A549 (cell line): ENCODE results near the gene TEC. TPM values are rescaled to one million over a fixed set of nuclear protein-coding genes. Genes with fewer than 3 reads are reported as not detected.

Experiments
- ATAC-seq, 2 experiments: fragments of 200-7000 bp in 1 of 2; fragments of >200 bp in 1 of 2; cut with Nextera tagmentation in 1 of 2; cut with Tn5 transposase in 1 of 2; 3 replicates each; pipeline versions ENCODE4 v1.8.0 to v1.9.1; 2018 to 2020; ENCODE audit warnings: mild to moderate bottlenecking in 1 of 2, moderate library complexity in 1 of 2
- CTCF ChIA-PET: fragments of 300-600 bp; sonication (Branson Sonifier 250); formaldehyde crosslinking; extraction: SDS; loops from one replicate; lab custom pipeline; 2021; ENCODE audit warnings: antibody characterized with exemption, inconsistent platforms; lab: Yijun Ruan, JAX
- POLR2A ChIA-PET: fragments of 350-600 bp; formaldehyde crosslinking; extraction: SDS; loops from one replicate; lab custom pipeline; 2021; ENCODE audit warnings: antibody characterized with exemption, inconsistent platforms; lab: Yijun Ruan, JAX
- DNase-seq, 2 experiments: peaks; one replicate each; pipeline versions ENCODE4 v3.0.0 to v3.0.0-alpha.2; 2011 to 2016; ENCODE audit warnings: low read depth in 1 of 2, low spot score in 1 of 2
- FAIRE-seq: peaks from 2 replicates; lab custom pipeline; 2011; peaks lifted over from hg19 to GRCh38; lab: Jason Lieb, UNC
- H3K27ac ChIP-seq, 2 experiments: fragments of >200 bp; sonication (Bioruptor Twin); formaldehyde crosslinking; 3 replicates each; pipeline ENCODE4 v1.5.1; 2016 to 2017
- H3K4me1 ChIP-seq: fragments of >200 bp; sonication (Bioruptor Twin); formaldehyde crosslinking; 3 replicates; pipeline ENCODE4 v1.6.1; 2016
- H3K4me2 ChIP-seq: fragments of >200 bp; sonication (Bioruptor Twin); formaldehyde crosslinking; 3 replicates; pipeline ENCODE4 v1.6.1; 2016
- H3K4me3 ChIP-seq: fragments of >200 bp; sonication (Bioruptor Twin); formaldehyde crosslinking; 3 replicates; pipeline ENCODE4 v1.5.1; 2016
- H3K9me3 ChIP-seq: fragments of >200 bp; sonication (Bioruptor Twin); formaldehyde crosslinking; 3 replicates; pipeline ENCODE4 v1.6.1; 2016
- BHLHE40 ChIP-seq: IDR thresholded peaks from 2 replicates; pipeline ENCODE4 v1.6.1; 2012; ENCODE audit warnings: low read depth, low read length, inconsistent platforms
- CBX2 ChIP-seq: fragments of 200-600 bp; sonication (generic); IDR thresholded peaks from 2 replicates; pipeline ENCODE4 v1.6.1; 2016; ENCODE audit warnings: low read depth, mild to moderate bottlenecking, borderline replicate concordance
- E2F6 ChIP-seq: IDR thresholded peaks from 2 replicates; pipeline ENCODE4 v1.6.1; 2012; ENCODE audit warnings: low read depth, borderline replicate concordance
- EHF ChIP-seq: fragments of 250-450 bp; sonication (Bioruptor Pico); IDR thresholded peaks from 2 replicates; pipeline ENCODE4 v1.5.0; 2020; ENCODE audit warnings: mild to moderate bottlenecking
- ELK1 ChIP-seq: fragments of 150-350 bp; IDR thresholded peaks from 2 replicates; pipeline ENCODE4 v1.6.1; 2014; ENCODE audit warnings: low read depth, mild to moderate bottlenecking, low read length
- EP300 ChIP-seq, 2 experiments: fragments of >200 bp; sonication (Bioruptor Twin); formaldehyde crosslinking; IDR thresholded peaks; 2 replicates in 1 of 2; 3 replicates in 1 of 2; pipeline ENCODE4 v1.6.1; 2016 to 2017
- ESRRA ChIP-seq: fragments of 150-350 bp; IDR thresholded peaks from 2 replicates; pipeline ENCODE4 v1.6.1; 2014; ENCODE audit warnings: mild to moderate bottlenecking, low read length, borderline replicate concordance
- FOSB ChIP-seq: fragments of 250-450 bp; sonication (Bioruptor Pico); IDR thresholded peaks from 2 replicates; pipeline ENCODE4 v1.5.0; 2020; ENCODE audit warnings: mild to moderate bottlenecking, moderate library complexity
- FOSL2 ChIP-seq, 2 experiments: fragments of 450-650 bp in 1 of 2; fragments of >200 bp in 1 of 2; sonication (Bioruptor Twin) in 1 of 2; formaldehyde crosslinking; IDR thresholded peaks; 2 replicates each; pipeline versions ENCODE4 v1.5.0 to v1.6.1; 2016 to 2020; ENCODE audit warnings: mild to moderate bottlenecking in 1 of 2, moderate library complexity in 1 of 2
- HES2 ChIP-seq: fragments of >200 bp; sonication (Bioruptor Twin); formaldehyde crosslinking; IDR thresholded peaks from 2 replicates; pipeline ENCODE4 v1.6.1; 2016
- HMGXB4 ChIP-seq: fragments of 250-450 bp; sonication (Bioruptor Pico); IDR thresholded peaks from 2 replicates; pipeline ENCODE4 v1.5.0; 2021; ENCODE audit warnings: mild to moderate bottlenecking, moderate library complexity, borderline replicate concordance
- HOXB5 ChIP-seq: fragments of 250-450 bp; sonication (Bioruptor Pico); IDR thresholded peaks from 2 replicates; pipeline ENCODE4 v1.5.0; 2020; ENCODE audit warnings: mild to moderate bottlenecking, moderate library complexity
- JUNB ChIP-seq: fragments of >200 bp; sonication (Bioruptor Twin); formaldehyde crosslinking; IDR thresholded peaks from 2 replicates; pipeline ENCODE4 v1.6.1; 2016
- KDM1A ChIP-seq: fragments of 200-600 bp; sonication (generic); IDR thresholded peaks from 2 replicates; pipeline ENCODE4 v1.6.1; 2016; ENCODE audit warnings: low read depth, mild to moderate bottlenecking
- MAX ChIP-seq: IDR thresholded peaks from 2 replicates; pipeline ENCODE4 v1.6.1; 2012
- MAZ ChIP-seq: fragments of 150-350 bp; IDR thresholded peaks from 2 replicates; pipeline ENCODE4 v1.6.1; 2014; ENCODE audit warnings: antibody characterized with exemption, low read depth, low read length, borderline replicate concordance
- MYC ChIP-seq: IDR thresholded peaks from 2 replicates; pipeline ENCODE4 v1.6.1; 2012; ENCODE audit warnings: mild to moderate bottlenecking, inconsistent platforms, low read length, improper control_type of control experiment, borderline replicate concordance
- NR3C1 ChIP-seq: fragments of >200 bp; sonication (Bioruptor Twin); formaldehyde crosslinking; IDR thresholded peaks from 3 replicates; pipeline ENCODE4 v1.6.1; 2017
- PBX3 ChIP-seq: IDR thresholded peaks from 2 replicates; pipeline ENCODE4 v1.6.1; 2012
- RARB ChIP-seq: fragments of 250-450 bp; sonication (Bioruptor Pico); IDR thresholded peaks from 2 replicates; pipeline ENCODE4 v1.8.0; 2021; ENCODE audit warnings: mild to moderate bottlenecking, moderate library complexity
- RCOR1 ChIP-seq: fragments of 150-350 bp; IDR thresholded peaks from 2 replicates; pipeline ENCODE4 v1.6.1; 2014; ENCODE audit warnings: antibody characterized with exemption, low read length, low read depth
- SMC3 ChIP-seq: fragments of >200 bp; sonication (Bioruptor Twin); formaldehyde crosslinking; IDR thresholded peaks from 3 replicates; pipeline ENCODE4 v1.6.1; 2018; ENCODE audit warnings: inconsistent platforms
- SREBF2 ChIP-seq: fragments of 450-650 bp; IDR thresholded peaks from 2 replicates; pipeline ENCODE4 v1.6.1; 2014; ENCODE audit warnings: mild to moderate bottlenecking, moderate library complexity
- TFCP2L1 ChIP-seq: fragments of 250-450 bp; sonication (Bioruptor Pico); IDR thresholded peaks from 2 replicates; pipeline ENCODE4 v1.5.0; 2021; ENCODE audit warnings: mild to moderate bottlenecking
- TP53 ChIP-seq: fragments of 250-450 bp; sonication (Bioruptor Pico); IDR thresholded peaks from 2 replicates; pipeline ENCODE4 v1.5.0; 2021; ENCODE audit warnings: mild to moderate bottlenecking, moderate library complexity
- ZFP36 ChIP-seq: fragments of 450-650 bp; IDR thresholded peaks from 2 replicates; pipeline ENCODE4 v1.6.1; 2014; ENCODE audit warnings: borderline replicate concordance; ENCODE audit not compliant: partially characterized antibody
- ZSCAN20 ChIP-seq: fragments of 250-450 bp; sonication (Bioruptor Pico); IDR thresholded peaks from 2 replicates; pipeline ENCODE4 v1.8.0; 2022; ENCODE audit warnings: mild to moderate bottlenecking, moderate library complexity
- WGBS: methylation state at CpG from one replicate; pipeline ENCODE4 v1.1.6; 2017; ENCODE audit errors: missing lambda C conversion rate; 5-methylcytosine and 5-hydroxymethylcytosine counted together
- polyA plus RNA-seq, 4 experiments: library from polyadenylated mRNA; depleted of rRNA in 3 of 4; stranded (reverse); fragments of >200 nt; fragmentation: RNase III in 1 of 4; extraction: RNeasy Plus Mini Kit Qiagen cat#74134 plus additional on column Dnase treatment in 1 of 4; gene quantifications; 2 replicates in 3 of 4; 3 replicates in 1 of 4; pipeline ENCODE4 v1.2.3, GENCODE V29; 2011 to 2017

Gene TEC
- polyA plus RNA-seq, 2 of the 4 experiments (the other 2 are of a cell fraction), result 1.2 to 1.6 TPM

GRCh38 chr4:48261281-48261680 is 8.4 kb downstream of the TEC start:
- POLR2A ChIA-PET, result no interaction called here
- Histone ChIP-seq H3K9me3 (no peaks in the 10 kb centered on the region), H3K4me1 (no peaks in the 10 kb centered on the region), H3K4me2 (no peak overlapping the region), H3K4me3 (no peak overlapping the region)
- no peak for FAIRE-seq
- 76% methylated on average over 1 of the region's 1 CpG for WGBS
- ATAC-seq, result no peak
- TF ChIP-seq ESRRA (no peak), TP53 (CRISPR knock-in tag) (no peak), TFCP2L1 (CRISPR knock-in tag) (no peak), HOXB5 (CRISPR knock-in tag) (no peak), RARB (CRISPR knock-in tag) (no peak), ZFP36 (no peak), EP300 (IDR thresholded peaks at IDR 0.05) (no peak), ZSCAN20 (no peak), E2F6 (no peak), JUNB (no peak), PBX3 (no peak), HES2 (no peak), MYC (no peak), BHLHE40 (no peak), KDM1A (no peak), FOSB (CRISPR knock-in tag) (no peak), HMGXB4 (CRISPR knock-in tag) (no peak), NR3C1 (no peak)
- TF ChIP-seq, all 56 proteins: peak for 0
- DNase-seq, result no peak
- H3K27ac ChIP-seq, result no peak overlapping the region
- CTCF ChIA-PET, result no interaction called here

GRCh38 chr4:48259748-48260147 is 9.9 kb downstream of the TEC start:
- no peak overlapping the region for H3K27ac ChIP-seq
- CTCF ChIA-PET, result interaction anchor here (1.0 kb wide), 1 partner anchor 30 kb away, joined by 3 read pairs; no protein-coding TSS in a partner anchor
- H3K4me1 ChIP-seq, result no peaks in the 10 kb centered on the region
- H3K4me2 ChIP-seq, result no peak overlapping the region
- no peak for TF ChIP-seq HES2
- no peak for TF ChIP-seq CBX2
- TF ChIP-seq ELK1, result no peak
- TF ChIP-seq MAX, result no peak
- no peak for TF ChIP-seq RCOR1
- TF ChIP-seq FOSL2 (IDR thresholded peaks at IDR 0.05), result no peak
- no peak for TF ChIP-seq FOSL2 (CRISPR knock-in tag; IDR thresholded peaks at IDR 0.05)
- no peak for TF ChIP-seq SMC3
- no peak for TF ChIP-seq FOSB (CRISPR knock-in tag)
- no peak for TF ChIP-seq MAZ
- TF ChIP-seq JUNB, result no peak
- TF ChIP-seq SREBF2, result no peak
- no peak for TF ChIP-seq ZFP36
- no peak for TF ChIP-seq EHF (CRISPR knock-in tag)
- no peak for FAIRE-seq
- DNase-seq, result no peak
- no peak overlapping the region for H3K4me3 ChIP-seq
- no peak for ATAC-seq
- WGBS, result 13% methylated on average over 1 of the region's 1 CpG
- POLR2A ChIA-PET, result no interaction called here
- H3K9me3 ChIP-seq, result no peaks in the 10 kb centered on the region
